Uterus (tissue), 2 donors: ENCODE measurements around the gene ID1.

Source experiments
- CTCF ChIP-seq, 4 experiments: fragments of 200-600 bp in 2 of 4; fragments of 450-650 bp in 2 of 4; sonication (generic) in 2 of 4; IDR thresholded peaks; one replicate each; pipeline ENCODE4 v1.5.1; 2016 to 2019; ENCODE audit warnings: antibody characterized with exemption in 4 of 4, mild to moderate bottlenecking in 2 of 4, moderate library complexity in 1 of 4
- POLR2A ChIP-seq, 2 donors: fragments of 450-650 bp; IDR thresholded peaks; one replicate each; pipeline ENCODE4 v1.6.1; 2016; ENCODE audit warnings: antibody characterized with exemption in 2 of 2, mild to moderate bottlenecking in 1 of 2, moderate library complexity in 1 of 2

GRCh38 chr20:31620246-31620645 lies 15.2 kb downstream of the ID1 start:
- TF ChIP-seq CTCF (IDR thresholded peaks at IDR 0.05) (no peak), POLR2A (IDR thresholded peaks at IDR 0.05) (no peak)
